NCI-H510A treated with DMSO at 0.1 percent for 48 hours (cell line): ENCODE measurements around the gene ZBTB20.
"Not testable (repeated sequence)": the region's sequence is repeated elsewhere in the genome, so short reads cannot be mapped to it uniquely, and the experiment has no call there.

Experiments
- DNase-seq: peaks from one replicate; lab custom pipeline; 2025; lab: John Stamatoyannopoulos, UW

Gene ZBTB20

DNA sequence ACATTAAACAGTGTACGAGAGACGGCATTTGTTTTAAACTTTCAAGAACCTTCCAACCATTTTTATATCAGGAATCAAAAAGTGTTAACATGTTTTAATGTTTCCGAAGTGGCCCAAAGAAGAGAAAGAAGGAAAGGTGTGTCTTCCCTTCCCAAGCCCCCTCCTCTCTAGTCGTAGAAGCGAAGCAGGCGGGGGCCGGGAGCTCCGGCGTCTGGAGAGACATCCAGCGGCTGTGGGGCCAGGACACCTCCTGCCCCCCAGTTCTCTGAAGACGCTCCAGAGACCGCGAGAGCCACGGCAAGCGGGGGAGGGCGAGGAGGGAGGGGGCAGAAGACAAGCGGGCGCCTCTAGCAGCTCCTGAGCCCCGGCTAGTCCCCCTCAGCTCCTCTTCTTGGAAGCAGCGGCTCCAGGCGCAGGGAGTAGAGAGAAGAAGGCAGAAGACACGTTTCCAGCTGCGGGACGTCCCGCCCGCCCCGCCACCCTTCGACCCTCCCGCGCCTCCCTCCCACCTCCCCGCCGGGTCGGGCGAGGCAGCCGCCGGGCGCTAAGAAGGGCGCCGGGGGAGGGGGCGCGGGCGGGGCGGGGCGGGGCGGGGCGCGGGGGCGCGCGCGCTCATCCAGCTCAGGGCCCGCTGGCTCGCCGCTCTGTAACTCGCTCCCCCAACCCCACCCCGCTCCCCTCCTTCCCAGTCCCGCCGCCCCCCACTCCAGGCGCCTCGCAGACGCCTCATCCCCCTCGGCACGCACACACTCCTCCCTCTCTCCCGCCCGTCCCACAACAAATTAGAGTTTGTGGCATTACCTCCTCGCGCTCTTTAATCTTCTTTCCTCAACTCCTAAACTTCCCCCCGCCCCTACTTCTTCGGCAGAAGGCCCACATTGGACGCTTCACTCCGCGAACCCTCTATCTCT is at the start of gene ZBTB20:
Gene ZBTB20, minus strand, starts transcription at position 871 of the 911 bp plus-strand sequence.
- DNase-seq: no peak

DNA sequence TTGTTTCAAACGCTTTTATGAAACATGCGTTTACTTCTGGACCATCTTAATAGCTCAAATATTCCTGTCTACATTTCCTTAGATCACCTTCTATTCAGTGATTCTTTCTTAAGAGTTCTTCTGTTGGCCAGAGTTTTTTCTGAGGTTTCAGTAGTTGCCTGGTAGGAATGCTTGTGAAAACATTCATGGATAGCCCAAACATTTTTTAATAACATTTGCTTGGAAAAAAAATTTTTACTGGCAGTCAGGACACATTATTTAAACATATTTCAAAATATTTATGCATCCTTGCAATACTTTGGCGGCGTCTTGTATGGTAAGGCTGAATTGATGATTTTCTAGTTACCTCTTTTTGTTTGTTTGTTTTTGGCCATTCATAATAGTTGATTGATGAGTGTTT is 47.4 kb upstream of the ZBTB20 start:
- DNase-seq: no peak

DNA sequence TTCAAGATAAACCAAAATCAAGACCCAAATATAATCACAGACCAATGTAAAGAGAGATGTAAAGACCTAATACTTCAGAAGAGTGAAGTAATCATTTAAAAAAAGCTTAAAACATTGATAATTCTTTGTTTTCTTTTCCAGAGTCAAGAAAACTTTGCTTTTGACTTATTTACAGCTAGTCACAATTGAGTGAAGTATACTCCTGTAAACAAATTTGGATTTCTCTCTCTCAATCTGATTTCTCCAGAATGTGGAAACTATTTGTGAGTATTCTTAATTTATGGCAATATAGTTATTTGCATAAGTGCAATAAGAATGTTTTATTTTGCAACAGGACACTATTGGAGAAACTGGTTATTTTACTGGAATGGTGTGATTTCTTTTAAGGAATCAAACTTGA is 43.7 kb upstream of the ZBTB20 start:
- no peak for DNase-seq

DNA sequence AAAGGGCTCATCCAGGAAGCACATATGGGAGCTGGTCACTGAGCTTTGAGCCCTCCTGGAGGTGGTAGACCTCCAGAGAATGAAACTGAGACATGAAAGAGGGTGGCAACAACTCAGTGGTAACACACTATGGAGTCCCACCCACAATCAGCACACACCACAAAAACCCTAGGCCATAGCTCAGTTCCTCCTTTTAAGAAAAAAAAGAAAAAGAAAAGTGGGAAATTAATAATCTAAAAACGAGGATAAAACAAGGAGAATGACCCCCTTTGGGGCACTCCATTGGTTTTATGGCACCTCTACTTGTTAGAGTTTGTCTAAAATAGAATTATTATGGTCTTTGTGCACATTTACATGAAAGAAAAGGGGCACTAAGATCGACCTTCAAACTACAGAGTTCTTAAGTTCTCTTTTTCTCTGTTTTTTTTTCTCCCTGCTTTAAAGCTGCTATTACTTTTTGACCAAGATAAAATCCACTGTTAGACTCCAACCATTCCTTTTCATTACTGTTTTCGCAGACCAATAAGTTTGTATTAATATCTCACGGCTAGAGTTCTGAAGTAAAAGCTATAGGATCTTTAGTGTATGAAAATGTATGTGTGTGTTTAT is 40.2 kb upstream of the ZBTB20 start:
- no peak for DNase-seq

DNA sequence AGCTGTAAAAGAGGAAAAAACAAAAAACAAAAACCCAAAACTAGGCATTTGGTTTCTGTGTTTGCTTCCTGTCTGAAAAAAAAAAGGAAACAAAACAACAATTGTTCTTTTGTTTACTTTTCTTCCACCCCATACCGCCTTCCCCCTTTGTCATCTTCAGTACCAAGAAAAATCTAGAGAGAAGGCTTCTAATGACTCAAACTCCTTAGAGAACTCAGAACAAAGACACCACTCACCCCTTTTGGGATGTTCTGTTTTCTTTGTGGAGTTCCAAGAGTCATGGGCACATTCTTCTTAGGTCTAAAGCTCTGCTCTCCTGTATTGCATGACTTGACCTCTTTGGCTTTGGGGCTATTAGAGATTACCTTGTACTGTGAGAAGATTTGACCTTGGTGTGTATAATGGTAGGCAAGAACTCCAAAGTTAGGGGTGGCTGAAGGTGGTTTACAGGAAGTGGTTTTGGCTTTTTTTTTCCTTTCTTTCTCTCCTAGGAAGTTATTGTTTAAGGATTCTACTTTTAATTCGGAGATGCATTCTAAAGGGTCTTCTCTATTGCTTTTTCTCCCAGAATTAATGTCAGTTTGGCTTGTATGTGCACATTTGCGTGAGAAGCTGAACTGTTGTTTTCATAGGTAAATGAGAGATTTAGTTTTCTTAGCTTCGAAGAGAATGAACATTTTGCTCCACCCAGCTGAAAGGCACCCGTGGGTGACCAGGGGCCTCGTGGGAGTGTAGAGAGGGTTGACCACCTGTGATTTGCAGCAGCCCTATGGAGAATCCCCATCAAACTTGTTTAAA is 39.5 kb upstream of the ZBTB20 start:
- DNase-seq: no peak

DNA sequence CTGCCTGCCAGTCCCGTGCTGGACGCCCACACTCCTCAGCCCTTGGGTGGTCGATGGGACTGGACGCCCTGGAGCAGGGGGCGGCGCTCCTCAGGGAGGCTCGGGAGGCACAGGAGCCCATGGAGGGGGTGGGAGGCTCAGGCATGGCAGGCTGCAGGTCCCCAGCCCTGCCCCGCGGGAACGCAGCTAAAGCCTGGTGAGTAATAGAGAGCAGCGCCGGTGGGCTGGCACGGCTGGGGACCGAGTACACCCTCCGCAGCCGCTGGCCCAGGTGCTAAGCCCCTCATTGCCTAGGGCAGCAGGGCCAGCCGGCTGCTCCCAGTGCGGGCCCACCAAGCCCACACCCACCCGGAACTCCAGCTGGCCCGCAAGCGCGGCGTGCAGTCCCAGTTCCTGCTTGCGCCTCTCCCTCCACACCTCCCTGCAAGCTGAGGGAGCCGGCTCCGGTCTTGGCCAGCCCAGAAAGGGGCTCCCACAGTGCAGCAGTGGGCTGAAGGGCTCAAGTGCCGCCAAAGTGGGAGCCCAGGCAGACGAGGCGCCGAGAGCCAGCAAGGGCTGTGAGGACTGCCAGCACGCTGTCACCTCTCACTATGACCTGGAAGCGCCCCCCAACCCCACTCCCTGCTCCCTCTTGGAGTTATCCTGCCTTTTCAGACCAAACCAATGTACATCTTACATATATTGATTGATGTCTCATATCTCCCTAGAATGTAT is 37.9 kb upstream of the ZBTB20 start:
- DNase-seq: not testable (repeated sequence)

DNA sequence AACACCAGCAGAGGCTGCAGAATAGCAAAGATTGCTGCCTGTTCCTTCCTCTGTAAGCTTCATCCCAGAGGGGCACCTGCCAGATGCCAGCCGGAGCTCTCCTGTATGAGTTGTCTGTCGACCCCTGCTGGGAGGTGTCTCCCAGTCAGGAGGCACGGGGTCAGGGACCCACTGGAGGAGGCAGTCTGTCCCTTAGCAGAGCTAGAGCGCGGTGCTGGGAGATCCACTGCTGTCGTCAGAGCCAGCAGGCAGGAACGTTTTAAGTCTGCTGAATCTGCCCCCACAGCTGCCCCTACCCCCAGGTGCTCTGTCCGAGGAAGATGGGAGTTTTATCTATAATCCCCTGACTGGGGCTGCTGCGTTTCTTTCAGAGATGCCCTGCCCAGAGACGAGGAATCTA is 31.8 kb upstream of the ZBTB20 start:
- not testable (repeated sequence) for DNase-seq

DNA sequence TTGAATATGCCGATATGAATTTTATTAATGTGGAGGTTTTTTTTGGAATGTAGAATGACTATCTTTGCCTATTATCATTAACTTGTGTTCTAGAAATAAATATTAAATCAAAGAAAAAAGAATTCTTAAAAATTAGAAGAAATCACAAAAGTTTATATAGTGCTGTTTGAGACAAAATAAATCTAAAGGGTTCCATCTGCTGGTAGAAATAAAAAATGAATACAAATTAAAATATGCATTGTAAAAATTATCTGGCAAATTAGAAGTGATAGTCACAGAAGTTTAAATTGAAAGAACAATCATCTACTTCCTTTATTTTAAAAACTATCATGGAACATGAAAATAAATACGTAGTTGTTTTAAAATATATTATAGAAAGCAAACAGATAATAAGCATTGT is 22.7 kb upstream of the ZBTB20 start:
- no peak for DNase-seq

DNA sequence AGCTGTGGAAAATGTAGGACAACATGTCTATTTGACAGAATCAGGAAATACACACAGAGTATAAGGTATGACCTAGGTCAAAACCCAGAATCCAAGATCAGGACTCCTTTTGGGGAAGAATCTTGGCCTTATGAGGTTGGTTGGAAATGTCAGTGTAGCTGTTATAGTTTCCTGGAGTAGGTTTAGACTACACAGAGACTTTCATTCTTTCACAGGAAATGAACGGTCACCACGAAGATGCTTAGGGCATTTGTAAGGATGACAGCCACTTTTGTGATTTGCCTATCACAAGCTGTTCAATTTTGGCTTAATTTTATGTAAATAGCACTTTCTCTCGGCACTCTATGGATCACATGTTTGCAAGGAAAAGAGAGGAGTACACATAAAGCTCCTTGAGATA is 18.6 kb upstream of the ZBTB20 start:
- no peak for DNase-seq

DNA sequence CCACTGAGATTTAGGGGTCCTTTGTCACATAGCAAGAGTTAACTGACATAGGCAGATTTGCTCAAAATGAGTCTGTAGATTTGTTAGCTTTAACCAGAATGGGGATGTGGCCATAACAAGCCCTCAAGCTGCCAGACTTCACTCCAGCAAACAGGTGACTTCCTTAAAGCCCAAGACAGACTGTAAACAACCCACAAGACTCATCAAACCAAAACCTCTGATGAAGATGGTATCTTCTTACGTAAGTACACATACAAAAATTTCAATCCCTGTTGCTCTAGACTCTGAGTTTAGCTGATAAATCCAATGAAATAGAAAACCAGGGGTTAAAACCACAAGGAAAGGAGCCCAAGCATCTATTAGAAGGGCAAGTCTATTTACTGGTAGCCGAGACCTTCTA is 18.2 kb upstream of the ZBTB20 start:
- no peak for DNase-seq

DNA sequence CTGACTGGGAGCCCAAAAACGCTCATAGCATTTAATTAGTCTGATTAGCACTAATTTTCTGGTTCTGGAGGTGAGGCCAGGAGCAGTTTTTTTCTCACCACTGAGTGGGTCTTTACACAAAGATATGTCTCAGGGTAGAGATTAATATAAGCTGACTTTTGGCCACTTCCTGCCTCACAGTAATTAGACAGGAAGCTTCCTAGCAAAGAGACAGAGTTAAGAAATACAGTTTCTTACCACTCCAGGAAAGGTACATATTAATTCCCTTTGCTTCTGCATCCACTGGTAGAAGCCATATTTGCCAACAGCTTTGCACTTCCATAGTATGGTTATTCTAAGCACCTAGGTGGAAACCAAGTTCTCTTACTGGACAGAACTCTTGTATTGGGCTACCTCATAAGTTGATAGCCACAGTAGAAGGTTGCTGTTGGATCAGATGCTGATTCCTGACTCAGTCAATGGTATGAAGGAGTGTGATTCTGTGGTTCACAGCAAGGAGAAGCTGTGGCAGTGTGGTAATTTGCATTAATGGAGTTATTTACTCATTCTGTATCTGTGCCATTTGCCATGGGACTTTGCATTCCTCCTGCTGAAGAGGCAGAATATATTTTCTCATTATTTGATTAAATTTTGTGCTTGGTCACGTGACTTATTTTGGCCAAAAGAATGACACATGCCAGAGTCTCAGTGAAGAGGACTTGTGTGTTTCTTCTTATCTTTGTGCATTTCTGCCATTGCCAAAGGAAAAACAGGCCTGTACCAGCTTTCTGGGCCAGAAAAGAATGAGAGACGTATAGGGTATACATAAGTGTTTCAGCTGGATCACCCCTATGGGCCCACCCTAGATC is 17.5 kb upstream of the ZBTB20 start:
- no peak for DNase-seq

DNA sequence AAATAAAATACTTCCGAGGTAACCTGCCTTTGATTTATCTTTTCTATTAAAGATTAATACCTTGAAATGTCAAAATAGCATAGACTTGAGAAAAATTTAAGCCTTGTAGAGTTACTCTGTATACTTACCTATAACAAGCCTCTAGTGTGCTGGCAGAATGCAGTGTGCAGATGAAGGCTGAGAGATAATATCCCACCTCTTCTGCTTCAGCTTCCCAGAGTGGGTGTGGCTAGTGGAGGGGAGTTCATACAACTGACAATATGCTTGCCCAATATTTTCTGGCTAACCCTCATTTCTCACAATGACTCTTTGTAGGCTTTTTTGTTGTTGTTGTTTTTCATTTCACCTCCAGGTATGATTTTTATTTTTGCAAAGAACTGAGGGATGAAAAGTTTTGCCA is 15.7 kb upstream of the ZBTB20 start:
- no peak for DNase-seq

DNA sequence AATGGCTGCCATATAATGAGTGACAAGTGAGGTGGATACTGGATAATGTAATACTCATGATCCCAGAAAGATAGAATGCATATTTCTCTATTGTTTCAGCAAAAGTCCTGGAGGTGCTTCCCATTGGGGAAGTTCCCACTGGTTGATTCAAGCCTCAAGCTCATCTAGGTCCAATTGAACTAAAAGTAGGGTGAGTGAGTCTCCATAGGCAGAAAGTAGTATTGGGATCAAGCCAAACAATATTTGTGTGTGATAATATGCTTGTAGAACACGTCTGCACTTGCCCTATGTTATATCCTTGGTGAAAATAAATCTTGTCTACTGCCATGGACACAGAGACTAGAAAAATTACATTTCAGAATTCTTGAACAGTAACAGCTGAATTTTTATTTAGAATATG is 14.8 kb upstream of the ZBTB20 start:
- DNase-seq: no peak

DNA sequence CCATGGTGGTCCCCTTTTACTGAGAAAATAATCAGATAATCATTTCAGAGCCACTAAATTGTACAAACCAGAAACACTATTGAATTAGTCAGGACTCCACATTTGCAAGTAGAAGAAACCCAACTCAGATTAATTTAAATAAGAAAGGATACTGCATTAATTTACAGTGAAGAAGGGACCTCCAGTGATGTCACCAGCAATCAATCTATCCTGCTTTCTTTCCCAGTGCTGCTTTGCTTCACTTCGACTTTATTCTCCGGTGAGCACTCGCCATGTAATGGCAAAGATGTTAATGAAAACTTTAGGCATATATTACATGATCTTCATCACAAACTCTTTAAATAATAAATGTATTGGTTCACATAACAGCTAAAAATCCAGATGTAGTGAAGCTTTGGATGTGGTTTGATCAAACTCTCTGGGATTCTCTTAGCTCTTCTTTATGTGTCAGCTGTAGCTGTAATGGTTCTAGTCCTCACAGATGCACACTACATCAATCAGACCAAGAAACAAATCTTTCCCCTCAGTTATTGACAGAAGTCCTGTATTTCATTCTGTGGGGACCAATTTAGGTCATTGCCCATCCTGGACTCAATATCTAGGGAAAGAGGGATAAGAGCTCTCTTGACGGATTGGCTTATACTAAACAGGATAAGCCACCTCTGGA is 14.2 kb upstream of the ZBTB20 start:
- no peak for DNase-seq

DNA sequence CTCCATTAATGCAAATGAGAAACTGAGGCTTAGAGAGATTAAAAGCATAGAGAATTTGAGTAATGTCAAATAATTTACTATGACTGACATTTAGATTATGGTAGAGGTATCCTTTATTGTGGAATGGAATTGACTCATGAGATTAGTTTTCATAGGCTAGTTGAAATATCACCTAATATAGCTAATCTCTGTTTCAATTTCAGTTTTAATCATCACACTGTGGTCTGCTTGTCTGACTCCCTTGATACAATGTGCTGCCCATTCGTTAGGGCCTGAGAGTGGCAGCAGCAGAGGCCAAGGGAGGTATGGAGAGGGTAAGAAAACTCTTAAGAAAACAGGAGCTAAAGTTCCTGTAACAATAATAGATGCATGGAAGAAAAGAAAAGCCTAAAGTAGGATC is 13.2 kb upstream of the ZBTB20 start:
- DNase-seq: no peak

DNA sequence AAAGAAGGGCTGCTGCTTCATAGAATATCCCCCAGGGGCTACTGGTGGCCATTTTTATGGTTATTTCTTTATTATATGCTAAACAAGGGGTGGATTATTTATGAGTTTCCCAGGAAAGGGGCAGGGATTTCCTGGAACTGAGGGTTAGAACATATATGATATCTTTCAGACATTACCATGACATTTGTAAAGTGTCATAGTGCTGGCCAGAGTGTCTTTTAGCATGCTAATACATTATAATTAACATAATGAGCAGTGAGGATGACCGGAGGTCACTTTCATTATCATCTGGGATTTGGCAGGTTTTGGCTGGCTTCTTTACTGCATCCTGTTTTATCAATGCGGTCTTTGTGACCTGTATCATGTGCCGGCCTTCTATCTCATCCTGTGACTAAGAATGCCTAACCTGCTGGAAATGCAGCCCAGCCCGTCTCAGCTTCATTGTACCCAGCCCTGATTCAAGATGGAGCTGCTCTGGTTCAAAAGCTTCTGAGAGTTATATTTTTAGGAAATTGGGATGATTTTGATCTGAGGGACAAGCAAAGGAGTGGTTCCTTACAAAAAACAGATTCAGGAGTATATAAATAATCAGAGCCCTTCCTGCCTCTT is 9.1 kb upstream of the ZBTB20 start:
- no peak for DNase-seq

DNA sequence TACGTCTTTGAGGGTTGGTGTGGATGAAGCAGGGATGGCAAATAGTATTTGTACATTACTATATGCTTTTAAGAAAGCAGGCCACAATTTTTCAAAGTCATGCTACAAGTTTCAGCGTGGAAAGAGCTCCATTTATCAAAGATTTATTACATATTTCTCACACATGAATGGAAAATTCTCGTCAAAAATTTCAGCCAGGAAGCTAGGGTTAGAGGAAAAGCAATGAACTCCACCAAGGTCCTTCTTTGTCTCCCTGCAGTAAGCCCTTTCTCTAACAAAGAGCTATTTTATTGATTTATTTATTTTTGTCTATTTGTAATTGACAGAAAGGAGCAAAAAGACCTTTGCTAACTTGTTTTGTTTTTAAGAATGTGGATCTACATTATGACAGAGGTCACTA is 7.5 kb upstream of the ZBTB20 start:
- DNase-seq: no peak

DNA sequence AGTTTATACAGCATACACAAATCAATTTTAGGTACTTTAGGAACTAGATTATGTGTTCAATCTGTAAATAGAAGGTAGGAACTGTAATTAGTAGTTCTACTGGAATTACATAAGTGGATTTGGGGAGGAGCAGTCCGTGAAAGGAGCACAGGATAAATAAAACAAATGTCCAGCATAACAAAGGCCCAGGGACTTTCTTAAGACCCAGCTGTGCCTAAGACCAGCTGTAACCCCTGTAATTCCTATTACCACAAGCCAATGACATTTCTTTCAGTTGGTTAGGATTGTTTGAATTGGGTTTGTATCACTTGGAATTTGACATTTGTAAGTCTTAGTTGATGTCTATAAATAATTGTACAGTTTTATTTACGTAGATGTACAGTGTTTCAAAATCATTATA is 4.8 kb upstream of the ZBTB20 start:
- DNase-seq: no peak

DNA sequence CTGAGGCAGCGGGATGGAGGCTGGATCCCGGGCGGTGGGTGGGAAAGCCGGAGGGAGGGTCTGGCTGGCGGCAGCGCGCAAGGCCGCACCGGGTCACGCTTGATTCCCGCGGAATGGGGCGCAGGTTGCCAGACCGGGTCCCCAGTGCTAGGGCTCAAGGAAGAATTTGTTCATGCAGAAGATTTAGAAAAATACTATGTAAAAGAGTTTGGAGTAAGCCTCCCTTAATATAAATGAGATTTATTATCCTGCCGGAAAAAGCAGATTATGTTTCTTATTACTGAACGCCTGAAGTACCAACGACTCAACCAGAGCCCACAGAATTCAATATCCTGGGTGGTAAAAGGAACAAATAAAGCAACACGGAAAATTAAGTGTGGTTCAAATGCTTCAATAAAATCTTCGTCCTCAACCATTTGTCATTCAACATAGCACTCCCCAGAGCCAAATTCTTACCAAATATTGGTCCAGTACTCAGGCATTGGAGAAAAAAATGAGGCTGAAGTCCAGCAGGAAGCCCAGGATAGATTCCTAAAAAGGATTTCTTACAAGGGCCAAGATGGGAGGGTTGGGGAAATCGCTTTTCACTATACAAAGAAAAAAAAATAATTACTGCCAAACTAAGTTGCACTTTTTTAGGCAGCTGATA is 1.2 kb upstream of the ZBTB20 start:
- no peak for DNase-seq
